ENCODE results near the gene CUBN.

The CUBN gene

DNA sequence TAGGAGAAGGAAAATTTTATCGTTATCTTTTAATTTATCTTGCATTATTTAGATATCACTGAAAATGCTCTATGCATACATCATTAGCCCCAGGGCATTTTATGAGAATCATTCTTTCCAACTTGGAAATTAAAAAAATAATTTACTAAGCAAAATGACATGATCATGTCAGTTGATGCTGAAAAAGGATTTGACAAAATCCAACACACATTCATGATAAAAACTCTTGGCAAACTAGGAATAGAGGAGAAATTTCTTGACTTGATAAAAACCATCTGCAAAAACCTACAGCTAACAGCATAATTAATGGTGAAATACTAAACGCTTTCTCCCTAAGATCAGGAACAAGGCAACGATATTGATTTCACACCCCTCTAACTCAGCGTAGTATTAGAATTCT is 272.2 kb downstream of the CUBN start:
- no peaks in the 10 kb centered on the region for H3K27me3 ChIP-seq (ENCODE audit: insufficient read depth, poor library complexity, severe bottlenecking)
- no peak for TF ChIP-seq GABPA (IDR thresholded peaks at IDR 0.05; ENCODE audit: low read depth)
- TF ChIP-seq, protein P1, sequence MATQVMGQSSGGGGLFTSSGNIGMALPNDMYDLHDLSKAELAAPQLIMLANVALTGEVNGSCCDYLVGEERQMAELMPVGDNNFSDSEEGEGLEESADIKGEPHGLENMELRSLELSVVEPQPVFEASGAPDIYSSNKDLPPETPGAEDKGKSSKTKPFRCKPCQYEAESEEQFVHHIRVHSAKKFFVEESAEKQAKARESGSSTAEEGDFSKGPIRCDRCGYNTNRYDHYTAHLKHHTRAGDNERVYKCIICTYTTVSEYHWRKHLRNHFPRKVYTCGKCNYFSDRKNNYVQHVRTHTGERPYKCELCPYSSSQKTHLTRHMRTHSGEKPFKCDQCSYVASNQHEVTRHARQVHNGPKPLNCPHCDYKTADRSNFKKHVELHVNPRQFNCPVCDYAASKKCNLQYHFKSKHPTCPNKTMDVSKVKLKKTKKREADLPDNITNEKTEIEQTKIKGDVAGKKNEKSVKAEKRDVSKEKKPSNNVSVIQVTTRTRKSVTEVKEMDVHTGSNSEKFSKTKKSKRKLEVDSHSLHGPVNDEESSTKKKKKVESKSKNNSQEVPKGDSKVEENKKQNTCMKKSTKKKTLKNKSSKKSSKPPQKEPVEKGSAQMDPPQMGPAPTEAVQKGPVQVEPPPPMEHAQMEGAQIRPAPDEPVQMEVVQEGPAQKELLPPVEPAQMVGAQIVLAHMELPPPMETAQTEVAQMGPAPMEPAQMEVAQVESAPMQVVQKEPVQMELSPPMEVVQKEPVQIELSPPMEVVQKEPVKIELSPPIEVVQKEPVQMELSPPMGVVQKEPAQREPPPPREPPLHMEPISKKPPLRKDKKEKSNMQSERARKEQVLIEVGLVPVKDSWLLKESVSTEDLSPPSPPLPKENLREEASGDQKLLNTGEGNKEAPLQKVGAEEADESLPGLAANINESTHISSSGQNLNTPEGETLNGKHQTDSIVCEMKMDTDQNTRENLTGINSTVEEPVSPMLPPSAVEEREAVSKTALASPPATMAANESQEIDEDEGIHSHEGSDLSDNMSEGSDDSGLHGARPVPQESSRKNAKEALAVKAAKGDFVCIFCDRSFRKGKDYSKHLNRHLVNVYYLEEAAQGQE (IDR thresholded peaks at IDR 0.05; ENCODE audit: insufficient replicate concordance, low read depth), result no peak
- no peak for TF ChIP-seq POLR2AphosphoS5 (IDR thresholded peaks at IDR 0.05; ENCODE audit: low read depth)
- H3K27ac ChIP-seq (replicated peaks), result no peak overlapping the region
- H3K4me3 ChIP-seq (replicated peaks; ENCODE audit: insufficient read depth, low read length), result no peak overlapping the region
- DNase-seq (ENCODE audit: low read depth in 1 of 2, low spot score in 1 of 2), result no peak

DNA sequence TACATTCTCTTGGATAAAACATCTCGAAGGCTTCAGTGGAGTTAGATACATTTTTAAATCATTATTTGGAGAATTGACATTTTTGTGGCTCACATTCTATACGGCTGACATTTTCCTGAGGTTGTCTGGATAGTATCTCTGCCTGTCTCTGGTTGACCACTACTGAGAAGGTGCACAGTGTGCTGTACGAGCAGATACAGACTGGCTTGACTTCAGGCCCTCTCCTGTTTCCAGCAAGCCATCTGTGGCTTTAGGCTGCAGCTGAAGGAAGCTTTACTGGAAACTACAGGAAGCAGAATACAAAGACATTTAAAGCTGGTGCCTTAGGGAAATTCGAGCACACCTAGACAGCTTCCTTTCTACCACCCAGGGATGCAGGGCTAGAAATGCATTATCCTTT is 273.0 kb downstream of the CUBN start:
- TF ChIP-seq, protein P2, sequence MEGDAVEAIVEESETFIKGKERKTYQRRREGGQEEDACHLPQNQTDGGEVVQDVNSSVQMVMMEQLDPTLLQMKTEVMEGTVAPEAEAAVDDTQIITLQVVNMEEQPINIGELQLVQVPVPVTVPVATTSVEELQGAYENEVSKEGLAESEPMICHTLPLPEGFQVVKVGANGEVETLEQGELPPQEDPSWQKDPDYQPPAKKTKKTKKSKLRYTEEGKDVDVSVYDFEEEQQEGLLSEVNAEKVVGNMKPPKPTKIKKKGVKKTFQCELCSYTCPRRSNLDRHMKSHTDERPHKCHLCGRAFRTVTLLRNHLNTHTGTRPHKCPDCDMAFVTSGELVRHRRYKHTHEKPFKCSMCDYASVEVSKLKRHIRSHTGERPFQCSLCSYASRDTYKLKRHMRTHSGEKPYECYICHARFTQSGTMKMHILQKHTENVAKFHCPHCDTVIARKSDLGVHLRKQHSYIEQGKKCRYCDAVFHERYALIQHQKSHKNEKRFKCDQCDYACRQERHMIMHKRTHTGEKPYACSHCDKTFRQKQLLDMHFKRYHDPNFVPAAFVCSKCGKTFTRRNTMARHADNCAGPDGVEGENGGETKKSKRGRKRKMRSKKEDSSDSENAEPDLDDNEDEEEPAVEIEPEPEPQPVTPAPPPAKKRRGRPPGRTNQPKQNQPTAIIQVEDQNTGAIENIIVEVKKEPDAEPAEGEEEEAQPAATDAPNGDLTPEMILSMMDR (IDR thresholded peaks at IDR 0.05; ENCODE audit: insufficient read depth, low read length), result no peak
- TF ChIP-seq, protein P1 (IDR thresholded peaks at IDR 0.05; ENCODE audit: insufficient replicate concordance, low read depth), result no peak
- TF ChIP-seq GABPA (IDR thresholded peaks at IDR 0.05; ENCODE audit: low read depth), result no peak
- no peak for TF ChIP-seq POLR2AphosphoS5 (IDR thresholded peaks at IDR 0.05; ENCODE audit: low read depth)
- no peak for TF ChIP-seq SPI1 (IDR thresholded peaks at IDR 0.05; ENCODE audit: borderline replicate concordance, low read depth)
- no peak for DNase-seq (ENCODE audit: low read depth in 1 of 2, low spot score in 1 of 2)
- no peak overlapping the region for H3K4me3 ChIP-seq (replicated peaks; ENCODE audit: insufficient read depth, low read length)
- no peak overlapping the region for H3K27ac ChIP-seq (replicated peaks)
- H3K27me3 ChIP-seq (ENCODE audit: insufficient read depth, poor library complexity, severe bottlenecking), result no peaks in the 10 kb centered on the region

DNA sequence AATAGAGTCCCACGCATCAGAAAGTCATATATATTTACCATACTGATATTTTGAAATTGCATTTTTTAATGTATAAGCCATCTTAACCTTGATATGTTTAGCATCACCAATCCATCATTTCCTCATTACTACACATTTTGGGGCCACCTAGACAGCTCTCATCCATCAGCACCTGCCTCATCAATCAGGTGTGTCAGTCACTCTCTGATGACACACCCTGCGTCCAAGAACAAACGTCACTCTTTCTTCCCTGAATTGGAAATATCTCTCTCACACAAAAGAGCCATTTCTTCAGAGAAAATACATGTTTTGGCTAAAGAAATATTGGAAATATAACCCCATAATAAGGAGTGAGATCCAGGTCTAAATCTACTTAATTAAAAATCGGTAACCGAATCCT is 273.5 kb downstream of the CUBN start:
- Histone ChIP-seq H3K27me3 (ENCODE audit: insufficient read depth, poor library complexity, severe bottlenecking) (no peaks in the 10 kb centered on the region), H3K27ac (replicated peaks) (no peak overlapping the region), H3K4me3 (replicated peaks; ENCODE audit: insufficient read depth, low read length) (no peak overlapping the region)
- TF ChIP-seq, protein P1 (IDR thresholded peaks at IDR 0.05; ENCODE audit: insufficient replicate concordance, low read depth), result no peak
- TF ChIP-seq, protein P2 (IDR thresholded peaks at IDR 0.05; ENCODE audit: insufficient read depth, low read length), result no peak
- no peak for TF ChIP-seq GABPA (IDR thresholded peaks at IDR 0.05; ENCODE audit: low read depth)
- no peak for TF ChIP-seq SPI1 (IDR thresholded peaks at IDR 0.05; ENCODE audit: borderline replicate concordance, low read depth)
- no peak for TF ChIP-seq POLR2AphosphoS5 (IDR thresholded peaks at IDR 0.05; ENCODE audit: low read depth)
- DNase-seq (ENCODE audit: low read depth in 1 of 2, low spot score in 1 of 2), result no peak

DNA sequence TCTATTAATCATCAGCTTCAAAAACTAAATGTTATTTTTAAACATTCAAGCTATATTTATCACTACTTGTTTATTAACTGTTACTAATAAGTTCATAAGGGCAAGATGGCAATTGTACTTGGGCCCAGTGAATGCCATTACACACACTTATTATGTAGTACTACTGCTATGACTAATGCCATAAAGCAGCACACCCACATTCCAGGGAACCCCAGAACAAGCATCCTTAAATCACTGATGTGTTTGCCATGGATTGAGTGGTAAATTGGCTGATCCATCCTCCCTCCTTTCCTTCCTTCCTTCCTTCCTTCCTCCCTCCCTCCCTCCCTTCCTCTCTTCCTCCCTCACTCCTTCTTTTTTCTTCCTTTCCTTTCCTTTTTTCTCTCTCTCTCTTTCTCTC is 275.0 kb downstream of the CUBN start:
- no peak for DNase-seq (ENCODE audit: low read depth in 1 of 2, low spot score in 1 of 2)
- Histone ChIP-seq H3K27ac (replicated peaks) (no peak overlapping the region), H3K27me3 (ENCODE audit: insufficient read depth, poor library complexity, severe bottlenecking) (no peaks in the 10 kb centered on the region), H3K4me3 (replicated peaks; ENCODE audit: insufficient read depth, low read length) (no peak overlapping the region)
- TF ChIP-seq SPI1 (IDR thresholded peaks at IDR 0.05; ENCODE audit: borderline replicate concordance, low read depth), result no peak
- TF ChIP-seq POLR2AphosphoS5 (IDR thresholded peaks at IDR 0.05; ENCODE audit: low read depth), result no peak
- TF ChIP-seq, protein P2 (IDR thresholded peaks at IDR 0.05; ENCODE audit: insufficient read depth, low read length), result no peak
- no peak for TF ChIP-seq GABPA (IDR thresholded peaks at IDR 0.05; ENCODE audit: low read depth)
- TF ChIP-seq, protein P1 (IDR thresholded peaks at IDR 0.05; ENCODE audit: insufficient replicate concordance, low read depth), result no peak
